OCI-LY7 (cell line): ENCODE data around the gene OSBP2. TPM values are rescaled to one million over a fixed set of nuclear protein-coding genes. Genes with fewer than 3 reads are reported as not detected.

Source experiments
- BruUV-seq: library from RNA; stranded (reverse); fragments of 400-500 nt; replicated peaks from 2 replicates; lab custom pipeline; 2021; lab: Mats Ljungman, UMichigan
- CTCF ChIA-PET: fragments of 300-600 bp; sonication (Branson Sonifier 250); formaldehyde crosslinking; loops from one replicate; lab custom pipeline; 2022; ENCODE audit warnings: antibody characterized with exemption; ENCODE audit not compliant: unreplicated experiment; lab: Charles Lee
- POLR2A ChIA-PET: fragments of 300-600 bp; sonication (Branson Sonifier 250); formaldehyde crosslinking; loops from one replicate; lab custom pipeline; 2022; ENCODE audit warnings: antibody characterized with exemption; lab: Charles Lee
- DNase-seq: peaks from one replicate; pipeline ENCODE4 v3.0.0-alpha.2; 2015; ENCODE audit warnings: low spot score
- H2AFZ ChIP-seq: fragments of 200-600 bp; sonication (generic), shearing (Covaris generic); 2 replicates; pipeline ENCODE4 v1.6.1; 2014; ENCODE audit warnings: mild to moderate bottlenecking, antibody characterized with exemption, low read length, moderate library complexity
- H3K27ac ChIP-seq: fragments of 200-600 bp; sonication (generic); 2 replicates; pipeline ENCODE4 v1.5.1; 2014; ENCODE audit warnings: mixed run types, low read depth, mild to moderate bottlenecking, moderate library complexity, low read length, inconsistent platforms; ENCODE audit not compliant: poor library complexity, severe bottlenecking
- H3K36me3 ChIP-seq: fragments of 200-600 bp; sonication (generic); 2 replicates; pipeline ENCODE4 v1.6.1; 2014; ENCODE audit warnings: mild to moderate bottlenecking, antibody characterized with exemption, low read length, moderate library complexity, mixed read lengths; ENCODE audit not compliant: insufficient read depth
- H3K4me1 ChIP-seq: fragments of 200-600 bp; sonication (generic); 2 replicates; pipeline ENCODE4 v1.5.1; 2014; ENCODE audit warnings: mild to moderate bottlenecking, low read length; ENCODE audit not compliant: insufficient read depth, poor library complexity, severe bottlenecking
- H3K4me2 ChIP-seq: fragments of 200-600 bp; sonication (generic); 2 replicates; pipeline ENCODE4 v1.6.1; 2014; ENCODE audit warnings: mild to moderate bottlenecking, low read length
- H3K4me3 ChIP-seq: fragments of 200-600 bp; sonication (generic); 2 replicates; pipeline ENCODE4 v1.5.1; 2014; ENCODE audit warnings: mild to moderate bottlenecking, low read depth, low read length; ENCODE audit not compliant: poor library complexity, severe bottlenecking
- H3K79me2 ChIP-seq: fragments of 200-600 bp; sonication (generic); 2 replicates; pipeline ENCODE4 v1.6.1; 2016; ENCODE audit warnings: low read depth, mild to moderate bottlenecking, low read length, moderate library complexity, mixed read lengths; ENCODE audit not compliant: insufficient read depth
- H3K9me2 ChIP-seq: fragments of 200-600 bp; sonication (generic); 2 replicates; pipeline ENCODE4 v1.6.1; 2016; ENCODE audit warnings: mild to moderate bottlenecking, low read length, mixed read lengths; ENCODE audit not compliant: insufficient read depth
- H3K9me3 ChIP-seq: fragments of 200-600 bp; sonication (generic); 2 replicates; pipeline ENCODE4 v1.6.1; 2014; ENCODE audit warnings: mild to moderate bottlenecking, mixed run types, low read length, mixed read lengths
- H4K20me1 ChIP-seq: fragments of 200-600 bp; sonication (generic); 2 replicates; pipeline ENCODE4 v1.6.1; 2014; ENCODE audit warnings: mild to moderate bottlenecking, antibody characterized with exemption, low read length, moderate library complexity, mixed read lengths; ENCODE audit not compliant: insufficient read depth
- EZH2phosphoT487 ChIP-seq: fragments of 200-600 bp; sonication (generic); IDR thresholded peaks from 2 replicates; pipeline ENCODE4 v1.6.1; 2018; ENCODE audit warnings: low read depth, borderline replicate concordance, mild to moderate bottlenecking, mixed run types, antibody characterized with exemption, low read length, moderate library complexity, mixed read lengths
- intact Hi-C: fragments of 100-400 bp; cut with micrococcal nuclease; formaldehyde crosslinking; loops from one replicate; pipeline ENCODE4 v1.10.0; 2022; ENCODE audit not compliant: unreplicated experiment
- total RNA-seq, 2 experiments: library from RNA; depleted of rRNA in 1 of 2; stranded (reverse); fragments of >200 nt in 1 of 2; shearing (Covaris generic) in 1 of 2; gene quantifications; 2 replicates each; pipeline ENCODE4 v1.2.3, GENCODE V29; 2014 to 2022
- TF ChIP-seq, protein P1 (sequence below): fragments of 200-600 bp; sonication (generic); conservative IDR thresholded peaks from 2 replicates; pipeline ENCODE4 v1.5.1; 2014; ENCODE audit warnings: mild to moderate bottlenecking, antibody characterized with exemption, low read length, moderate library complexity, mixed read lengths

The OSBP2 gene
- total RNA-seq, 2 experiments from 2014 or later: 0.19 to 0.34 TPM

DNA sequence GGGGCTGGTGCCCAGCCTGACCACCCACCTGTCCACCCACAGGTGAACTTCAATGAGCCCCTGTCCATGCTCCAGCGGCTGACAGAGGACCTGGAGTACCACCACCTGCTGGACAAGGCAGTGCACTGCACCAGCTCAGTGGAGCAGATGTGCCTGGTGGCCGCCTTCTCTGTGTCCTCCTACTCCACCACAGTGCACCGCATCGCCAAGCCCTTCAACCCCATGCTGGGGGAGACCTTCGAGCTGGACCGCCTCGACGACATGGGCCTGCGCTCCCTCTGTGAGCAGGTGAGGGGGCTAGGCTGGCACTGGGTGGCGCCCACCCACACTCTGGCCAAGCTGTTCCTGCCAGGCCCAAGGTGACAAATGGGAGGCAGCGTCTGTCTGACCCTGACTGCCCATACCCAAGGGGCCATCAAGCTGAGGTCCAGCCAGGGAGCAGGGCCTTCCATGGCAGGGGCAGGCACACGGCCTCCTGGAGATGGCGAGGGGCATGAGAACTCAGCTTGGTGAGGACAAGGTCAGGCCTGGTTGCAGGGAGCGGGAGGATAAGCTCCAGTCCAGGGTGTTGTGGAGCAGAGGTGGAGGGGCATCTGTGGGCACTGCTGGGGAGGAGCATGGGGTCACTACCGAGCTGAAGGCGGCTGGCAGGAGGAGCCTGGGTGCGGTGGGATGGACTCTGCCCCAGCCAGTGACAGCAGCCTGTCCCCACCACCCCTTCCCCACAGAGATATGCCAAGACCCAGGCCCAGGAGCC is 196.2 kb downstream of the OSBP2 start:
- POLR2A ChIA-PET: interaction anchor here (0.5 kb wide), 1 partner anchor 127 kb away, joined by 3 read pairs; no protein-coding TSS in a partner anchor
- Histone ChIP-seq H3K4me1 (no peaks in the 10 kb centered on the region), H4K20me1 (no peaks in the 10 kb centered on the region), H3K4me2 (no peak overlapping the region), H3K4me3 (no peak overlapping the region), H3K27ac (no peak overlapping the region), H3K36me3 (no peaks in the 10 kb centered on the region), H3K79me2 (no peaks in the 10 kb centered on the region), H3K9me2 (no peaks in the 10 kb centered on the region), H3K9me3 (no peaks in the 10 kb centered on the region), H2AFZ (no peak overlapping the region)
- DNase-seq: peak; percentile 22
- CTCF ChIA-PET: interaction anchor here (0.6 to 1.0 kb wide), 3 partner anchors 11 to 1395 kb away, joined by 3 to 7 read pairs (median 5); no protein-coding TSS in a partner anchor
- TF ChIP-seq, protein P1, sequence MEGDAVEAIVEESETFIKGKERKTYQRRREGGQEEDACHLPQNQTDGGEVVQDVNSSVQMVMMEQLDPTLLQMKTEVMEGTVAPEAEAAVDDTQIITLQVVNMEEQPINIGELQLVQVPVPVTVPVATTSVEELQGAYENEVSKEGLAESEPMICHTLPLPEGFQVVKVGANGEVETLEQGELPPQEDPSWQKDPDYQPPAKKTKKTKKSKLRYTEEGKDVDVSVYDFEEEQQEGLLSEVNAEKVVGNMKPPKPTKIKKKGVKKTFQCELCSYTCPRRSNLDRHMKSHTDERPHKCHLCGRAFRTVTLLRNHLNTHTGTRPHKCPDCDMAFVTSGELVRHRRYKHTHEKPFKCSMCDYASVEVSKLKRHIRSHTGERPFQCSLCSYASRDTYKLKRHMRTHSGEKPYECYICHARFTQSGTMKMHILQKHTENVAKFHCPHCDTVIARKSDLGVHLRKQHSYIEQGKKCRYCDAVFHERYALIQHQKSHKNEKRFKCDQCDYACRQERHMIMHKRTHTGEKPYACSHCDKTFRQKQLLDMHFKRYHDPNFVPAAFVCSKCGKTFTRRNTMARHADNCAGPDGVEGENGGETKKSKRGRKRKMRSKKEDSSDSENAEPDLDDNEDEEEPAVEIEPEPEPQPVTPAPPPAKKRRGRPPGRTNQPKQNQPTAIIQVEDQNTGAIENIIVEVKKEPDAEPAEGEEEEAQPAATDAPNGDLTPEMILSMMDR: peak; percentile 74
- no peak for TF ChIP-seq EZH2phosphoT487
- no TSS peak for BruUV-seq
- intact Hi-C loops: no loop called here

DNA sequence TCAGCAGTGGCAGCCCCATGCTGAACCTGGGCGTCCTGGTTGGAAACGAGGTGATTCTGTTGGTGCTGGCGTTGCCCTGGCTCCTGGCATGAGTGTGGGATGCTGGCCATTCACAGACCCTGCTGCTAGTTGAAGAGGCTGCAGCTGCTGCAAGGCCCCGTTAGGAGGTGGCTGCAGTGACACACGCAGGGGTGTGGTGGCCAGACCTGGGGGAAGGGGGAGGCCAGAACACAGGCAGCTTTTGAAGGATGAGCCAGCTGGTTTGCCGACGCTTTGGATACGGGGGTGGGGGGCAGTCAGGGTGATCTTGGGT is 196.7 kb downstream of the OSBP2 start:
- Histone ChIP-seq H3K4me3 (no peak overlapping the region), H2AFZ (no peak overlapping the region), H3K27ac (no peak overlapping the region), H3K79me2 (no peaks in the 10 kb centered on the region), H3K9me2 (no peaks in the 10 kb centered on the region), H4K20me1 (no peaks in the 10 kb centered on the region), H3K9me3 (no peaks in the 10 kb centered on the region), H3K36me3 (no peaks in the 10 kb centered on the region), H3K4me2 (no peak overlapping the region), H3K4me1 (no peaks in the 10 kb centered on the region)
- ChIA-PET CTCF (interaction anchor here (0.6 kb wide), 2 partner anchors 335 to 1395 kb away, joined by 5 to 7 read pairs; no protein-coding TSS in a partner anchor), POLR2A (no interaction called here)
- intact Hi-C loops: no loop called here
- no peak for DNase-seq
- TF ChIP-seq, protein P1: no peak
- TF ChIP-seq EZH2phosphoT487: no peak
- BruUV-seq: no TSS peak

DNA sequence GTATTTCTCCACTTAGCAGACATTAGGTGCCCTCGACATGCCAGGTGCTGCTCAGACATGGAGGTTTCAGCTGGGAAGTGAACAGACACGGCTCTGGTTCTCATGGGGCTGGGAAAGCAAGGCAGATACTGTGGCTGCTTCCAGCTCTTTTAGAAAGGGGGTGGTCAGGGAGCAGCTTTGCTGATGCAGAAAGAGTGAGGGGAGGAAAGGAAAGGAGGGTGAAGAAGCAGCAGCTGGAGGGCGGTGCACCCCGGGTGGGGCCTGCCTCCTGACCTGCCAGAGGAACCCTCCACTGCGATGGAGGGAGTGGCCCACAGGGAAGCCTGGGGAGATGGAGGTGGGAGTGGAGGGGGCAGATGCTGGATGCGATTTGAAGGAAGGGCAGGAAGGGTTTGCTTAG is 197.1 kb downstream of the OSBP2 start:
- no peak overlapping the region for H3K27ac ChIP-seq
- H2AFZ ChIP-seq: no peak overlapping the region
- intact Hi-C loops: no loop called here
- no TSS peak for BruUV-seq
- ChIA-PET CTCF (interaction anchor here (0.6 kb wide), 2 partner anchors 334 to 1396 kb away, joined by 5 to 7 read pairs; no protein-coding TSS in a partner anchor), POLR2A (no interaction called here)
- no peaks in the 10 kb centered on the region for H3K9me2 ChIP-seq
- H3K4me1 ChIP-seq: no peaks in the 10 kb centered on the region
- no peak for DNase-seq
- H3K9me3 ChIP-seq: no peaks in the 10 kb centered on the region
- TF ChIP-seq, protein P1: no peak
- TF ChIP-seq EZH2phosphoT487: no peak
- H3K36me3 ChIP-seq: no peaks in the 10 kb centered on the region
- H3K4me3 ChIP-seq: no peak overlapping the region
- no peak overlapping the region for H3K4me2 ChIP-seq
- no peaks in the 10 kb centered on the region for H3K79me2 ChIP-seq
- no peaks in the 10 kb centered on the region for H4K20me1 ChIP-seq
